ENCODE results near the gene LGMN.
A peak's percentile ranks its signal among the peaks of the same experiment; 100 is the strongest.
"Not testable (repeated sequence)": the region's sequence is repeated elsewhere in the genome, so short reads cannot be mapped to it uniquely, and the experiment has no call there.

Gene LGMN

DNA sequence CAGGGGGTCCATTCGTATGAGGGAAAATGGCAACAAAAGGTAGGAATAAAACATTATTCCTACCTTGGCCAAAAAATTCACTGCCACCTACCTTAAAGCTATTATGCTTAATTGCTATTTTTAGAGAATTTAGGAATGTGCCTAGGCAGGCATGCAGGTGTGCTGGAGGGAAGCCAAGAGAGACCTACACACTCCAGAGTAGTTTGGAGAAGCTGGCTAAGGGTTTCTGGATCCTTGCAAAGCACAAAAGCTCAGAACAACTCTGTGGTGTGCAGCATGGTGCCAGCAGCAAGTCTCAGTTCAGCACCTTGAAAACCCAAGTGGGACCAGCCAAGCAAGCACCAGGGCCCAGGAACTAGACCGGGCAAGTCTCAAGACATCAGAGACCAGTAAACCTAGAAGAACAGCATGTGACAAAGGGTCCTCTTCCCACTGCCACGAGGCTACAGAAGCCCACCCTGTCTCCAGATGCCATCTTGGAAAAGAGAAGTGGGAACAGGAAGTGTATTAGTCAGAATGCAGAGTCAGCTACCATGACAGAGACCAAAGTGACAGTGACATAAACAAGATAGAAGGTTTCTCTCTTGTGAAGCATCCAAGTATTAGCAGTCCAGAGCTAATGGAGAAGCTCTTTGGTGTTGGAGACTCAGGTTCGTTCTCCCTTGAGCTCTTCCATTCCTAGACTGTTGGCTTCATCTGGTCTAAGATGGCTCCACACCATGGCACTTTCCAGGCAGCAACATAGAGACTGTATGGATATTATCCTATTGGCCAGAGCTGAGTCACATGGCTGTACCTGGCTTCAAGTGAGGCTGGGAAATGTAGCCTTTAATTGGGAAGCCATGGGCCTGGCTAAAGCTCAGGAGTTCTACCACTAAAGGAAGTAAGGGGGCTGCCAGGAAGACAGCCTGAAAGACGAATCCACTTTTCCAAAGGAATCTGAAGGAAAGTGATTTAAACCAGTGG lies 15.5 kb upstream of the LGMN start:
- H3K4me3 ChIP-seq (ENCODE audit: low read depth, low read length) = not testable (repeated sequence)

DNA sequence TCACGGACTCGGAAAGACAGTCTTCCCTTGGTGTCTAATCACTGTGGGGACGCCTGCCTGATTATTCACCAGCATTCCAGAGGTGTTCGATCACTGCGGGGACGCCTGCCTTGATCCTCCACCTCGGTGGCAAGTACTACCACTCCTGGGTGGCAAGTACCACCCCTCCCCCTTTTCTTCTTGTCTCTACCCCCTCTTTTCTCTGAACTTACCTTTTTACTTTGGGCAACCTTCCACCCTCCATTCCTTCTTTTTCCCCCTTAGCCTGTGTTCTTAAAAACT lies 12.0 kb upstream of the LGMN start:
- H3K4me3 ChIP-seq (ENCODE audit: low read depth, low read length) = no peak overlapping the region

DNA sequence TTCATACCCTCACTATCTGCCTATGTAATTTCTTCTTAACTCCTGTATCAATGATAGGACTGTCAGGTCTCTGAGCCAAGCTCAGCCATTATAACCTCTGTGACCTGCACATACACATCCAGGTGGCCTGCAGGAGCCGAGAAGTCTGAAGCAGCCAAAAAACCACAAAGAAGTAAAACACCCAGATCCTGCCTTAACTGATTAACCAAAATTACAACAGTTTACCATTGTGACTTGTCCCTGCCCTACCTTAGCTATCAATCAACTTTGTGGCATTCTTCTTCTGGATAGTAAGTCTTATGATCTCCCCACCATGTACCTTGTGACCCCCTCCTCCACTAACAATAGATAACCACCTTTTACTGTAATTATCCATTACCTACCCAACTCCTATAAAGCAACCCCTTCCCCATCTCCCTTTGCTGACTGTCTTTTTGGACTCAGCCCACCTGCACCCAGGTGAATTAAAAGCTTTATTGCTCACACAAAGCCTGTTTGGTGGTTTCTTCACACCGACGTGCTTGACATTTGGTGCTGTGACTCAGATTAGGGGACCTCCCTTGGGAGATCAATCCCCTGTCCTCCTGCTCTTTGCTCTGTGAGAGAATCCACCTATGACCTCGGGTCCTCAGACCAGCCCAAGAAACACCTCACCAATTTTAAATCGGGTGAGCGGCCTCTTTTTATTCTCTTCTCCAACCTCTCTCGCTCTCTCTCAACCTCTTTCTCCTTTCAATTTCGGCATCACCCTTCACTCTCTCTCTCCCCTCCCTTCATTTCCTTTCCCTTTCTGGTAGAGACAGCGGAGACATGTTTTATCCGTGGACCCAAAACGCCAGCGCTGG lies 11.5 kb upstream of the LGMN start:
- H3K4me3 ChIP-seq (ENCODE audit: low read depth, low read length) = no peak overlapping the region

DNA sequence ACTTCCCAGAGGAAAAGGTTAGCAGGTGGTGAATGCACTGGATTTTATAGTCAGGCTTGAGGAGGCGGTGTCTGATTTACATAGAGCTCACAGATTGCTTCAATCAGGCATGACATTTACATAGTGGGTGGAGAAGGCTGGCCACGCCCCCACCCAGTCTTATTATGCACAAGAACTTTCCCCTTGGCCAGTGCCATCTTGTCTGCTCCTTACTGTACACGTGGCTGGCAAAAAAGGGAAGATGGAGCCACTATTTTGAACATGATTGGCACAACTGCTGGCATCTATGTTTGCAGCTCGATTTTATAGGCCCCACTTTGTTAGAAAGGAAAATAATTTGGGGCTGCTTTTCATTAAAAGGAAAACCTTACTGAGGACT lies 10.9 kb upstream of the LGMN start:
- H3K4me3 ChIP-seq (ENCODE audit: low read depth, low read length) = no peak overlapping the region

DNA sequence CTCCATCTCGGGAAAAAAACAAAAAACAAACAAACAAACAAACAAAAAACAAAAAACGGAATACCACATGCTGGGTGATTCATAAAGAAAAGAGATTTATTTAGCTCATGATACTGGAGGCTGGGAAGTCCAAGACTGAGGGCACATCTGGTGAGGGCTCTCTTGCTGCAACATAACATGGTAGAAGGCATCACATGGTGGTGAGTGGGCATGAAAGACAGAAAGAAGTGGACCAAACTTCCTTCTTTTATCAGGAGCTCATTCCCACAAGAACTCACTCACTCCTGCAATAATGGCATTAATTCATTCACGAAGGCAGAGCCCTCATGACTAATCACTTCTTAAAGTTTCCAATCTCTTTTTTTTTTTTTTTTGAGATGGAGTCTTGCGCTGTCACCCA lies 8.0 kb upstream of the LGMN start:
- no peak overlapping the region for H3K4me3 ChIP-seq (ENCODE audit: low read depth, low read length)

DNA sequence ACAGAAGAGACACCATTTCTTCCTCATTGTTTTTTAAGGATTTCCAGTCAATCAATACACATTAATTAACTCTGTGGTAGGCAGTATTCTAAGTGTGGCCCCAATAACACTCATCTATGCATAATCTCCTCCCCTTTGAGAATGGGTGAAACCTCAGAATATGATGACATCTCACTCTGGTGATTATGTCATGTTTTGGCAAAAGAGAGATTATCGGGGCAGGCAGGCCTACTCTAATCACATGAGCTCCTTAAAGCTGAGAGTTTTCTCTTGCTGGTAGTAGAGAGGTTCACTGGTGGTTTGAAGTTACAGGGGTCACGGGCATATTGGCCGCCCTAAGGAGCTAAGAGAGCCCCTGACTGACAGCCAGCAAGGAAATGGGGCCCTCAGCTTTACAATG lies 7.1 kb upstream of the LGMN start:
- no peak overlapping the region for H3K4me3 ChIP-seq (ENCODE audit: low read depth, low read length)

DNA sequence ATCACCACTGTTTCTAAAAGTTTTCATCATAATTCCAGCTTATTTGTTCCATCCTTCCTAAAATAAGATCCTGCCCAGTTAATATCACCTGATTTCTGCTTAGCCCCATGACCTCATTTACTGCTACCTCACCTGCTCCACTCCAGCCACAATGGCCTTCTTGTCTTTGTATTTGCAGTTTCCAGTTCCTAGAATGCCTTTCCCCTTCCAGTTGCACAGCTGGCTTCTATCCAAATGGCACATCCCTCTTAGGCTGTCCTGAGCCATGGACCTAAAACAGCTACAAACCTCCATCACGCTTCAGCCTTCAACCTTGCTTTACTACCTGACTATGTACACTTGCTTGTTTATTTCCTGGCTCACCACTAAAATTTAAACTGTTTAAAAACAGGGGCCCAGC lies 6.5 kb upstream of the LGMN start:
- H3K4me3 ChIP-seq (ENCODE audit: low read depth, low read length) = no peak overlapping the region

DNA sequence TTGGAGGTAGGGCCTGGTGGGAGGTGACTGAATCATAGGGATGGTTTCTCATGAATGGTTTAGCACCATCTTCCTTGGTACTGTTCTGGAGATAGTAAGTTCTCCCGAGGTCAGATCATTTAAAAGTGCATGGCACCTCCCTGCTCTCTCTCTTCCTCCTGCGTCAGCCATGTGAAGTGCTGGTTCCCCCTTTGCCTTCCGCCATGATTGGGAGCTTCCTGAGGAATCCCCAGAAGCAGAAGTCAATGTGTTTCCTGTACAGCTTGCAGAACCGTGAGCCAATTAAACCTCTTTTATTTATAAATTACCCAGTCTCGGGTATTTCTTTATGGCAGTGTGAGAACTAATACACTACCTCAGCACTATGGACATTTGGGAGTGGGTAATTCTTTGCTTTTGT lies 4.8 kb upstream of the LGMN start:
- no peak overlapping the region for H3K4me3 ChIP-seq (ENCODE audit: low read depth, low read length)

DNA sequence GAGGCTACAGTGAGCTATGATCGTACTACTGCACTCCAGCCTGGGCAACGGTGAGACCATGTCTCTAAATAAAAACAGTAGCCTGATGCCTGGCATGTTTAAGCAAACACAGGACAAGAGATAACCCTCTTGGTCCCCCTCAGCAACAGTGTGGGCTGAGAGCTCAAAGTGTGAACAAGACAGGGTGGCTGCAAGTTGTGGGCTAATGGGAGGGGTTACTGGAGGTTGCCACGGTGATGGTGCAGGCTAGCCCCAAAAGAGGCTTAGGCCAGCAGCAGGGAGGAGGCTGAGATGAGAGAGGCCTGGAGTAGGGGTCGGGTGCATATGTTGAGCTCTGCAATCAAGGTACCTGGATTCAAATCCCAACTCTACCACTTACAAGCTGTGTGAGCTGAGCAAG lies 3.4 kb upstream of the LGMN start:
- H3K4me3 ChIP-seq (ENCODE audit: low read depth, low read length) = no peak overlapping the region

DNA sequence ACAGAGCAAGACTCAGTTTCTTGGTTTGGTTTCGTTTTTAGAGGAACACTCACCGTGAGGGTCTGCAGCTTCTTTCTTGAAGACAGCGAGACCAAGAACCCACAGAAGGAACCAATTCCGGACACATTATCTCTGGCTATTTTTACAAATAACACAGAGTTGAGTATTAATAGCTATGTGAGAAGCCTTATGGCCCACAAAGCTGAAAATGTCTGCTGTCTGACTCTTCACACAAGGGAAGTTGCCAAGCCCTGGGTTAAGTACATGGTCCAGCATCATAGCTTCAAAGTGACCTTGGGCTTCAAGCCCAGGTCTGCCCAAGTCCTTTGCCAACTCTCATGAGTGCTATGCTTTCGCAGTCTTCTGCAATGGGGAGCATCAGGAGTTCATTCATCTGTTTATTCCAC lies 2.6 kb upstream of the LGMN start:
- no peak overlapping the region for H3K4me3 ChIP-seq (ENCODE audit: low read depth, low read length)

DNA sequence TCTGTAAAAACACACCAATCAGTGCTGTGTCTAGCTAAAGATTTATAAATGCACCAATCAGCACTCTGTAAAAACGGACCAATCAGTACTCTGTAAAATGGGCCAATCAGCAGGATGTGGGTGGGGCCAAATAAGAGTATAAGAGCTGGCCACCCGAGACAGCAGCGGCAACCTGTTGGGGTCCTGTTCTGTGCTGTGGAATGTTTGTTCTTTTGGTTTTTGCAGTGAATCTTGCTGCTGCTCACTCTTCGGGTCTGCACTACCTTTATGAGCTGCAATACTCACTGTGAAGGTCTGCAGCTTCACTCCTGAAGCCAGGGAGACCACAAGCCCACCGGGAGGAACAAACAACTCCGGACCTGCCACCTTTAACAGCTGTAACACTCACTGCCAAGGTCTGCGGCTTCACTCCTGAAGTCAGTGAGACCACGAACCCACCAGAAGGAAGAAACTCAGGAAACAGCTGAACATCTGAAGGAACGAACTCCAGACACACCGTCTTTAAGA lies 1.8 kb upstream of the LGMN start:
- H3K4me3 ChIP-seq (ENCODE audit: low read depth, low read length) = not testable (repeated sequence)

DNA sequence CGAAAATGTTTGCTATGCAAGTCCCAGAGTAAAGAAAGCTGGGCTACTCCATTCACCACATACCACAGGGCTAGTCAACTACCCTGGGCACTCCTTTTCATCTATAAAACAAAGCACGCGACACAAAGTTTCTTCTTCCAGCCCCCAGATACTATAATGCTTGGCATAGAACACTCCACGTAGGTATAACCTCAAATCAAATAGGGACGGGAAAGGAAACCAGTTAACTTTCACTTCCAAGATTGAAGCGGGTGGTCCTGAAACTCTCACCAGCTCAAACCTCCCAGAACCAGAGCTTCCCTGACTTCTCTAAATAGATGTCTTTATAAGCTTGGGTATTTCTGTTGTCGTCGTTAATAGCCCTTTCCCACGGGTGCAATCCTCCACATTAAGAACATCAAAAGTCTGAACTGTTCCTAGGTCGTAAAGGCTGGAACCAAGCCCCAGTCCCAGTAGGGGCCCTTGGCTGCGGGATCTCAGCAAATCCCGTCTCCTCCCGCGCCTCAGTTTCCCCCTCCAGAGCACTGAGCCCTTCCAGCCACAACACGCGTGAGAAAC lies 647 bp downstream of the LGMN start:
- peak overlapping the region; percentile 79 for H3K4me3 ChIP-seq (ENCODE audit: low read depth, low read length)

DNA sequence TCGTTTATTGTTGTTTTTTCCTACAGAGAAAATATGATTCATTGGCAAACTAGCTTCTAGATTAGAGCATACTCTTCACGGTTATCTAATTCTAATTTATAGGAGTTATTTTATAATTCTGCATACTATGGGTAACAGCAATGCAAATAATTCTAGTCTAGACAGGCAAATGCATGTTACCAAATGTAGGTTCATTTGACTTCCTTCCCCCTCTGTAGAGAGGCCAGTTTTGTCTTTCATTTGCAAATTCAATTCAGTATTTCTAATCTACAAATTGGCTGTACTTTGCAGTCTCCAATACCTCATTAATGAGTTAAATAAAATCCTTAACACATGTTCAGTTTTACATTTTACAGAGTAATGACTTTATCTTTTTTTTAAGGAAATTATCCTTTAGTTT lies 4.2 kb downstream of the LGMN start:
- no peak overlapping the region for H3K4me3 ChIP-seq (ENCODE audit: low read depth, low read length)

DNA sequence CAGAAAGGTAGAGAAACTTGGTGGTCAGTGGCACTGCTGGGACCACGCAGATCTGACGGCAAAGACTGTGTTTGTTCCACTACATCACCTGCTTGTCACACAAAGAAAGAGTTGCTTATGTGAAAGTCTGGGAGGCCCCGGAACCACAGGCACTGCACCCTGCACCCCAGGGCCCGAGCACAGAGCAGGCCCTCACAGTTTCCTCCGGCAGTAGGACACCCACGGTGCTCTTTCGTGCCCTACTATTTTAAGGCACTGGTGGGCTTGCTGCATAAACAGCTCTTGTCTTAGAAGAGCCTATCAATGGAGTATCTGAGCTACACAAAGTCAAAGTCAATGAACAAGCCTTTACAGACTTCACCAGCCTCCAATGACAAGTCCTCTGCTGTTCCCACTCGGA lies 8.0 kb downstream of the LGMN start:
- H3K4me3 ChIP-seq (ENCODE audit: low read depth, low read length) = no peak overlapping the region

DNA sequence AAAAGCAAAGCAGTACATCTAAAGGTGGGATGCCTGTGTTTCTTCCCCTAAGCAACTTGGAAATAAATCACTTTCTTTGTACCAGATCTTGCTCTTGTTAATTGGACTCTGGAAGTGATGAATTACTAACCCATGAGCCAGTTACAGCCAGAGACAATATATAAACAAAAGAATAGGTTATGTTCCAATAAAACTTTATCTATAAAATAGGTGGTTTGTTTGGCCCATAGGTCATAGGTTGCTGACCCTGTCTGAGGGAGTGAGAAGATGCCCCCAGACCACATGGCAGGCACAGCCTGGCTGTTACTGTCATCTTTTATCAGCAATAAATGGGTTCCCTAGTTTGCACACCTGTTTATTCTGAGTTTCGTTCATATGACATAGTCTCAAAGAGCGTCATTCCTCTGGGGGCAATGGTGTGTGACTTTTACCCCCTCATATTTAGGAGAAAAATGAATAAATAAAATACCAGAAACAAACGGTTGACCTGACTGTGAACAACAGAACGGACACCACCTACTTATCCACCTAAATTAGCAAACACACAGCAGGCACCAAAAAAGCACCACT lies 10.7 kb downstream of the LGMN start:
- H3K4me3 ChIP-seq (ENCODE audit: low read depth, low read length) = no peak overlapping the region

DNA sequence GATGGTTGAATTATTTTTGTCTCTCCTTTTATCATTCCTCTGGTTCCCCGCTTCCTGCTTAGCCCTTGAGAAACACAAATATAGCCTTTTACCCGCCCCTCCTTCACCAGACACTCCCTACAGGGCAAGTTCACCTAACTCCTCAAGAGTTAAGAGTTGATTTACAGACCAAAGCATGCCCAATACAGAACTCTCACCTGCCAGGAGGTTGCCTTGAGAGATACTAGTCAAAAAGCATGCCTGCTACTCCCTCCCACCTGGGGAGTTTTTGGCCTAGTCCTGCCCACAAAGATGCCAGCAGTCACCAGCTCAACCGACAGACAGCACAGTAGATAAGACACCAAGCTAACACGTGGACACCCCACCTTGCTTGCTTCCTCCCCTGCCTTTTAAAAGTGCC lies 11.2 kb downstream of the LGMN start:
- H3K4me3 ChIP-seq (ENCODE audit: low read depth, low read length) = no peak overlapping the region

DNA sequence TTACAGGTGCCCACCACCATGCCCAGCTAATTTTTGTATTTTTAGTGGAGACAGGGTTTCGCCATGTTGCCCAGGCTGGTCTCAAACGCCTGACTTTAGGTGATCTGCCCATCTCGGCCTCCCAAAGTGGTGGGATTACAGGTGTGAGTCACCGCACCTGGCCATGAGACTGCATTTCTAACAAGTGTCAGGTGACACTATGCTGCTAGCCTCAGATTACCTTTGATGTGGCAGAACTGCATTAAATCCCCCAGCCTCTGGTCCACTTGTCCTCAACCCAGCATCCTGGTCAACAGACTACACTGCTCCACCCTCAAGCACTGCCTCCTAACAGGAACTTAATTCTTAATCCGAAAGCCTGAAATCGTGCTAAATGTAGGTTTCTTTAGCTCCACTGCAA lies 13.1 kb downstream of the LGMN start:
- no peak overlapping the region for H3K4me3 ChIP-seq (ENCODE audit: low read depth, low read length)

DNA sequence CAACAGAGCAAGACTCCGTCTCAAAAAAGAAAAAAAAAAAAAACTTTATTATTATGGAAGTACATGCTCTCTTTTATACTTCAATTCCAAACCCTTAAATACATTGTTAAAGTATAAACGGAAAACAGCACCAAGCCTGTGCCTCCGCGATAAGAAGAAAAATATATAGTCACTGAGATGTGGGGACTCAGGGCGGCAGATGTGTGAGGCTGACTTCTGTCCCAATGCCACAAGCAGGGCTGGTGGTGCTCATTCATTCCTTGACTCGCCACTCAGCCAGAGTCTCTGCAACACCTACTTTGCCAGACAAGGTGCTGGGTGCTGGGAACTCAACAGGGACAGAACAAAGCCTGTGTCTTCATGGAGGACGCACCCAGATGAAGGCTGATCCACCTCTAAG lies 13.8 kb downstream of the LGMN start:
- H3K4me3 ChIP-seq (ENCODE audit: low read depth, low read length) = no peak overlapping the region

DNA sequence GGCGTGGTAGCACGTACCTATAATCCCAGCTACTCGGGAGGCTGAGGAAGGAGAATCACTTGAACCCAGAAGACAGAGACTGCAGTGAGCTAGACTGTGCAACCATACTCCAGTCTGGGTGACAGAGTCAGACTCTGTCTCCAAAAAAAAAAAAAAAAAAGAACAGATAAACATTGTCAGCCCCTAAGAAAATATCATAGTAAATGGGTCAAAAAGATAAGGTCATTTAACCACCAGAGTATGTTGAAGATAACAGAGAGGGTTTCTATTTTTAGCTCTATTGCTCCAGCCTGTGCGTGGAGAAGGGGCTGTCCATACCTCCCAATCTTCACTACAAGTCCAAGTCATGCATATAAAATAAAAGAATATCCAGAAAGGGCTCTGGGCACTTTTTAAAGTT lies 15.4 kb downstream of the LGMN start:
- no peak overlapping the region for H3K4me3 ChIP-seq (ENCODE audit: low read depth, low read length)

DNA sequence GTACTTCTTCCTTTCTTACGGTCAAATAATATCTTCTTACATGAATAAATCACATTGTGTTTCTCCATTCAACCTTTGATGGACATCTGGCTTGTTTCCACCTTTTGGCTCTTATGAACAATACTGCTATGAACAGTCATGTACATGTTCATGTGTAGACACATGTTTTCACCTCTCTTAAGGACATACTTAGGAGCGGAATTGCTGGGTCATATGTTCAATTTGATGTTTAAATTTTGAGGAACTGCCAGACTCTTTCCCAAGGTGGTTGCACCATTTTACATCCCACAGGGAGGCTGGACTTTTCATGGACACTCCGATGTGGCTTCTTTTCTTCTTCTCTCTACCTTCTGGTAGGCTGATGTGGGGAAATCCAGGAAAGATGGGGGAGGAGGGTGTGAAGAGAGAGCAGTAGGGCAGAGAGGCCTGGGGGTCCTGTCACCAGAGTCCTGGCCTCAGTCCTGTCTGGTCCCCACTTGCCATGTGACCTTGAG lies 16.8 kb downstream of the LGMN start:
- no peak overlapping the region for H3K4me3 ChIP-seq (ENCODE audit: low read depth, low read length)

DNA sequence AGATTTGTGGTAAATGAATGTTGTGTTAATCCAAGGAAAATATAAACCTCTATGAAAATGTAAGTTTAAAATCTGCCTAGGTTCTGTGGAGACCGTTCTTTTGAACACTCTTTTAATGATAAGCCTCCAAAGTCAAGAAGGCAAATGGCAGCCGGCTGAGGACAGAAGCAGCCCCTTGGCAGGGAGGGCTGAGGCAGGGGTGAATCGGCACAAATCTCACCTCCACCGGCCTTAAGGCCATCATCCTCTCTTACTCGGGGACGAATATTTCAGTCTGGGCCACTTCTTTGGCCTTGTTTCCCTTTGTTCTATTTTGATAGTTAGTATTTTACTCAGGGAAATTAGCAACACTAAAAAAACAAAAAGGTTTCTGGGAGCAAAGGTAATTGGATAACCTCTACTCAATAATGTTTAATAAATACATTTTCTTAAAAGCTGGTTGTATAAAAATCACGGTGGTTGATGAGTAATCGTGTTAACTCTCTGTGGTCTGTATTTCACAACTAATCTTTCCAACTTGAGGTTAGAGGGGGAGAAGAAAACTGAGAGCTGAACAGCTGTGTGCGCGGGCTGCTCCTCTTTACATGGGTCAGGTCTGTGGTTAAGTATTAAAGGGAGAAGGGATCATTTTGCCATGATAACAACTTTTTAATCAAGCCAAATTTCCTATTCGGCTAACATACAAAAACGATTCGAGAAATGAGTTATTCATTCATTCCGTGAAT lies 18.6 kb downstream of the LGMN start:
- no peak overlapping the region for H3K4me3 ChIP-seq (ENCODE audit: low read depth, low read length)
